Motor neuron (in vitro differentiated cells): Measurements from ENCODE around the gene DENND11. TPM values are rescaled to one million over a fixed set of nuclear protein-coding genes. Genes with fewer than 3 reads are reported as not detected.

Experiments used
- ATAC-seq, 8 experiments: fragments of 200-7000 bp; cut with Tn5 transposase; replicated peaks in 6 of 8; 2 replicates each; pipeline ENCODE4 v1.8.0; 2021; ENCODE audit warnings: mild to moderate bottlenecking in 8 of 8, moderate library complexity in 8 of 8
- H3K27ac ChIP-seq, 2 donors: fragments of 250-450 bp; sonication (Bioruptor Pico); 2 replicates each; pipeline ENCODE4 v1.9.0; 2021; ENCODE audit warnings: antibody characterized with exemption in 2 of 2, mild to moderate bottlenecking in 2 of 2, moderate library complexity in 1 of 2
- H3K4me1 ChIP-seq, 2 donors: fragments of 250-450 bp; sonication (Bioruptor Pico); replicated peaks in 1 of 2; 2 replicates each; pipeline ENCODE4 v1.6.1; 2021; ENCODE audit warnings: antibody characterized with exemption in 2 of 2, mild to moderate bottlenecking in 2 of 2, moderate library complexity in 1 of 2
- H3K4me3 ChIP-seq, 5 donors: fragments of 250-450 bp; sonication (Bioruptor Pico); 2 replicates each; pipeline ENCODE4 v1.9.0; 2021; ENCODE audit warnings: antibody characterized with exemption in 5 of 5, mild to moderate bottlenecking in 5 of 5, moderate library complexity in 4 of 5
- WGBS, 10 experiments: fragments of 450-650 bp; shearing (Covaris generic); methylation state at CpG; one replicate each; pipeline ENCODE4 v1.0.0; 2022; 5-methylcytosine and 5-hydroxymethylcytosine counted together
- in situ Hi-C, 9 experiments: fragments of 400-800 bp; cut with MboI; loops; one replicate each; pipeline ENCODE4 v1.15.0; 2021; ENCODE audit warnings: low sequenced_read_pairs in 9 of 9, low pct_unique_long_range_greater_than_20kb in 2 of 9; ENCODE audit not compliant: unreplicated experiment in 9 of 9
- total RNA-seq, 8 experiments: library from RNA; unstranded; fragments of 300-600 nt; gene quantifications; 2 replicates each; pipeline versions ENCODE4 v1.2.3 to v1.2.4, GENCODE V29; 2022

The DENND11 gene
- total RNA-seq = 10 to 100 TPM in 7 of 8 experiments, 1 to 10 TPM in 1; 3.4 to 22.5 (median 16.7) TPM

- Histone ChIP-seq H3K27ac (peak within 1 kb of the TSS; percentile 79 to 91), H3K4me3 (peak within 1 kb of the TSS; percentile 69 to 97 (median 83)), H3K4me1 (peaks cover 3 to 21% of the 10 kb centered on the region in 2 donors)
- in situ Hi-C loops = no loop called here
- 0% methylated on average over 2 of the region's 62 CpGs; no CpG with 5 or more reads in 9 of the 10 experiments for WGBS, 10 experiments
- peak; percentile 72 to 82 (median 75) for ATAC-seq
Observed at GRCh38 chr7:141702047-141702567, at the start of gene DENND11. Gene DENND11 (minus strand): TSS chr7:141702166. CDS start chr7:141702153, 13 bp downstream.

- no peak overlapping the region for H3K27ac ChIP-seq
- ATAC-seq = no peak
- 95 to 100% (median 100%) methylated on average over 2 of the region's 2 CpGs; no CpG with 5 or more reads in 1 of the 10 experiments for WGBS, 10 experiments
- no peak overlapping the region for H3K4me3 ChIP-seq
- in situ Hi-C loops = no loop called here
- H3K4me1 ChIP-seq = no peaks in the 10 kb centered on the region
Observed at GRCh38 chr7:141748396-141748795, 46.4 kb upstream of the DENND11 start.

- H3K27ac ChIP-seq = no peak overlapping the region
- in situ Hi-C loops = no loop called here
- H3K4me1 ChIP-seq = peaks cover 5 to 9% of the 10 kb centered on the region in 2 donors
- 8 to 100% (median 86%) methylated on average over 1 to 2 of the region's 2 CpGs; no CpG with 5 or more reads in 1 of the 10 experiments for WGBS, 10 experiments
- no peak for ATAC-seq
- no peak overlapping the region for H3K4me3 ChIP-seq
Observed at GRCh38 chr7:141744131-141744530, 42.2 kb upstream of the DENND11 start.

- no peak for ATAC-seq
- WGBS, 10 experiments = 80 to 100% (median 100%) methylated on average over 1 of the region's 1 CpG; no CpG with 5 or more reads in 1 of the 10 experiments
- in situ Hi-C loops = no loop called here
- no peak overlapping the region for H3K4me3 ChIP-seq
- no peak overlapping the region for H3K27ac ChIP-seq
- peaks cover 6 to 11% of the 10 kb centered on the region in 2 donors for H3K4me1 ChIP-seq
Observed at GRCh38 chr7:141742229-141742628, 40.3 kb upstream of the DENND11 start.

- Histone ChIP-seq H3K4me1 (peaks cover 6 to 11% of the 10 kb centered on the region in 2 donors), H3K4me3 (peak overlapping the region; percentile 55 to 65 (median 61)), H3K27ac (peak overlapping the region in 1 of 2 donors; percentile 83)
- no peak for ATAC-seq
- 20 to 100% (median 45%) methylated on average over 1 to 3 of the region's 3 CpGs; no CpG with 5 or more reads in 1 of the 10 experiments for WGBS, 10 experiments
- in situ Hi-C loops = no loop called here
Observed at GRCh38 chr7:141739250-141739649, 37.3 kb upstream of the DENND11 start.

- 0 to 2% (median 0%) methylated on average over 2 to 6 of the region's 6 CpGs; no CpG with 5 or more reads in 2 of the 10 experiments for WGBS, 10 experiments
- peak overlapping the region; percentile 55 to 65 (median 61) for H3K4me3 ChIP-seq
- H3K4me1 ChIP-seq = peaks cover 6 to 11% of the 10 kb centered on the region in 2 donors
- H3K27ac ChIP-seq = peak overlapping the region; percentile 83 to 90
- in situ Hi-C loops = no loop called here
- ATAC-seq = peak in 1 of 8 experiments; percentile 77
Observed at GRCh38 chr7:141738592-141739013, 36.6 kb upstream of the DENND11 start.

- peaks cover 6 to 11% of the 10 kb centered on the region in 2 donors for H3K4me1 ChIP-seq
- peak; percentile 90 to 97 (median 94) for ATAC-seq
- H3K27ac ChIP-seq = peak within 1 kb of the TSS; percentile 83 to 90
- WGBS, 10 experiments = 0 to 58% (median 4%) methylated on average over 4 to 35 of the region's 46 CpGs; no CpG with 5 or more reads in 1 of the 10 experiments
- in situ Hi-C loops = no loop called here
- peak within 1 kb of the TSS; percentile 55 to 65 (median 61) for H3K4me3 ChIP-seq
Observed at GRCh38 chr7:141737836-141738591, 36.0 kb upstream of the DENND11 start, which contains the start of gene SSBP1. Gene SSBP1 (plus strand): TSS chr7:141738358. CDS start chr7:141739167, 809 bp downstream.

- WGBS, 10 experiments = 35 to 95% (median 79%) methylated on average over 2 to 10 of the region's 11 CpGs
- H3K4me1 ChIP-seq = peaks cover 6 to 11% of the 10 kb centered on the region in 2 donors
- H3K27ac ChIP-seq = no peak overlapping the region
- ATAC-seq = no peak
- in situ Hi-C loops = no loop called here
- peak overlapping the region; percentile 55 to 65 (median 61) for H3K4me3 ChIP-seq
Observed at GRCh38 chr7:141737118-141737835, 35.3 kb upstream of the DENND11 start.

- in situ Hi-C loops = no loop called here
- H3K4me3 ChIP-seq = no peak overlapping the region
- H3K4me1 ChIP-seq = no peaks in the 10 kb centered on the region
- no peak overlapping the region for H3K27ac ChIP-seq
- 52 to 92% (median 81%) methylated on average over 2 to 18 of the region's 24 CpGs; no CpG with 5 or more reads in 1 of the 10 experiments for WGBS, 10 experiments
- peak in 1 of 8 experiments; percentile 60 for ATAC-seq
Observed at GRCh38 chr7:141731476-141732149, 29.6 kb upstream of the DENND11 start.

GRCh38 chr7:141729020-141729419, 27.1 kb upstream of the DENND11 start:
- 70 to 90% methylated on average over 1 of the region's 1 CpG; no CpG with 5 or more reads in 8 of the 10 experiments for WGBS, 10 experiments
- Histone ChIP-seq H3K4me1 (no peaks in the 10 kb centered on the region), H3K4me3 (no peak overlapping the region), H3K27ac (no peak overlapping the region)
- in situ Hi-C loops = no loop called here
- no peak for ATAC-seq

GRCh38 chr7:141722529-141722928, 20.6 kb upstream of the DENND11 start:
- in situ Hi-C loops = no loop called here
- Histone ChIP-seq H3K4me3 (no peak overlapping the region), H3K27ac (no peak overlapping the region), H3K4me1 (no peaks in the 10 kb centered on the region)
- no peak for ATAC-seq
- 10 to 83% (median 60%) methylated on average over 1 to 2 of the region's 2 CpGs; no CpG with 5 or more reads in 4 of the 10 experiments for WGBS, 10 experiments

GRCh38 chr7:141717450-141717849, 15.5 kb upstream of the DENND11 start:
- in situ Hi-C loops = no loop called here
- no peak overlapping the region for H3K27ac ChIP-seq
- no peaks in the 10 kb centered on the region for H3K4me1 ChIP-seq
- peak in 1 of 8 experiments; percentile 97 for ATAC-seq
- WGBS, 10 experiments = 0 to 100% (median 91%) methylated on average over 1 of the region's 1 CpG; no CpG with 5 or more reads in 1 of the 10 experiments
- no peak overlapping the region for H3K4me3 ChIP-seq
